H1 (cell line): ENCODE data around the gene GLYATL3. TPM values are rescaled to one million over a fixed set of nuclear protein-coding genes. Genes with fewer than 3 reads are reported as not detected.

ENCODE experiments used
- CTCF ChIA-PET: fragments of 300-600 bp; sonication (Branson Sonifier 250); formaldehyde crosslinking; loops from one replicate; lab custom pipeline; 2021; ENCODE audit not compliant: partially characterized antibody; lab: Charles Lee
- POLR2A ChIA-PET: fragments of 300-600 bp; sonication (Branson Sonifier 250); formaldehyde crosslinking; loops from one replicate; lab custom pipeline; 2021; ENCODE audit warnings: inconsistent platforms; ENCODE audit not compliant: partially characterized antibody; lab: Charles Lee
- DNase-seq, 2 experiments: peaks; one replicate each; pipeline versions ENCODE4 v3.0.0 to v3.0.0-alpha.2; 2010 to 2022; ENCODE audit warnings: low spot score in 2 of 2, low read depth in 1 of 2, mixed read lengths in 1 of 2
- FAIRE-seq: peaks from 2 replicates; lab custom pipeline; 2011; peaks lifted over from hg19 to GRCh38; lab: Jason Lieb, UNC
- H2AFZ ChIP-seq: 2 replicates; pipeline ENCODE4 v1.8.1; 2012; ENCODE audit warnings: low read length, inconsistent platforms
- H2AK5ac ChIP-seq: 2 replicates; pipeline ENCODE4 v1.6.1; 2013; ENCODE audit warnings: low read depth, low read length
- H2BK120ac ChIP-seq: replicated peaks from 2 replicates; pipeline ENCODE3; 2013; ENCODE audit warnings: low read depth, low read length, inconsistent platforms
- H2BK12ac ChIP-seq: 2 replicates; pipeline ENCODE4 v1.6.1; 2013; ENCODE audit warnings: low read depth, low read length
- H2BK15ac ChIP-seq: 2 replicates; pipeline ENCODE4 v1.6.1; 2013; ENCODE audit warnings: low read length
- H2BK20ac ChIP-seq: 2 replicates; pipeline ENCODE4 v1.6.1; 2013; ENCODE audit warnings: low read length
- H2BK5ac ChIP-seq: 2 replicates; pipeline ENCODE4 v1.6.1; 2013; ENCODE audit warnings: low read depth, low read length
- H3K14ac ChIP-seq: 2 replicates; pipeline ENCODE4 v1.6.1; 2013; ENCODE audit warnings: inconsistent platforms; ENCODE audit not compliant: insufficient read length
- H3K18ac ChIP-seq: 2 replicates; pipeline ENCODE4 v1.6.1; 2013; ENCODE audit warnings: low read length; ENCODE audit errors: extremely low read depth
- H3K23ac ChIP-seq: 2 replicates; pipeline ENCODE4 v1.6.1; 2013; ENCODE audit warnings: inconsistent platforms; ENCODE audit not compliant: insufficient read length
- H3K23me2 ChIP-seq: 2 replicates; pipeline ENCODE4 v1.6.1; 2013; ENCODE audit warnings: low read depth, low read length
- H3K27ac ChIP-seq: 2 replicates; pipeline ENCODE4 v1.6.1; 2011; ENCODE audit warnings: low read depth, low read length, inconsistent platforms
- H3K27me3 ChIP-seq, 4 experiments: replicated peaks in 1 of 4; 1 replicate in 1 of 4; 2 replicates in 3 of 4; pipeline versions ENCODE4 v1.6.1 to v1.8.1; 2011 to 2013; ENCODE audit warnings: low read length in 3 of 4, mild to moderate bottlenecking in 3 of 4, inconsistent platforms in 2 of 4, mixed read lengths in 2 of 4, moderate library complexity in 1 of 4; ENCODE audit not compliant: control insufficient read depth in 3 of 4, insufficient read depth in 3 of 4; ENCODE audit errors: extremely low read depth in 1 of 4
- H3K36me3 ChIP-seq, 4 experiments: 2 replicates each; pipeline versions ENCODE4 v1.6.1 to v1.8.1; 2011 to 2013; ENCODE audit warnings: mild to moderate bottlenecking in 4 of 4, low read length in 3 of 4, moderate library complexity in 2 of 4, control low read depth in 1 of 4, inconsistent platforms in 1 of 4; ENCODE audit not compliant: insufficient read depth in 4 of 4, control insufficient read depth in 2 of 4
- H3K4ac ChIP-seq: replicated peaks from 2 replicates; pipeline ENCODE3; 2013; ENCODE audit warnings: low read length, low read depth, mixed read lengths, inconsistent platforms; ENCODE audit not compliant: insufficient read length
- H3K4me1 ChIP-seq, 4 experiments: replicated peaks in 1 of 4; 1 replicate in 1 of 4; 2 replicates in 3 of 4; pipeline versions ENCODE4 v1.6.1 to v1.8.1; 2011 to 2013; ENCODE audit warnings: low read length in 3 of 4, inconsistent platforms in 2 of 4, mixed read lengths in 1 of 4; ENCODE audit not compliant: insufficient read depth in 4 of 4, control insufficient read depth in 3 of 4
- H3K4me2 ChIP-seq, 2 experiments: 2 replicates each; pipeline versions ENCODE4 v1.6.1 to v1.8.1; 2011 to 2013; ENCODE audit warnings: low read depth in 2 of 2, low read length in 2 of 2, control low read depth in 1 of 2, inconsistent platforms in 1 of 2, mild to moderate bottlenecking in 1 of 2; ENCODE audit not compliant: insufficient read depth in 1 of 2
- H3K4me3 ChIP-seq, 4 experiments: fragments of 200-600, 300-600 bp in 1 of 4; sonication (generic), shearing (Covaris generic), sonication (Bioruptor Twin) in 1 of 4; 2 replicates each; pipeline versions ENCODE4 v1.5.1 to v1.8.1; 2011 to 2016; ENCODE audit warnings: low read length in 4 of 4, low read depth in 3 of 4, control low read depth in 2 of 4, inconsistent platforms in 2 of 4, mild to moderate bottlenecking in 2 of 4, mixed read lengths in 1 of 4, moderate library complexity in 1 of 4; ENCODE audit not compliant: insufficient read depth in 2 of 4; ENCODE audit errors: extremely low read depth in 1 of 4
- H3K56ac ChIP-seq: replicated peaks from 2 replicates; pipeline ENCODE3; 2013; ENCODE audit warnings: low read depth, mild to moderate bottlenecking, mixed read lengths, low read length, inconsistent platforms; ENCODE audit not compliant: insufficient read length
- H3K79me1 ChIP-seq: 2 replicates; pipeline ENCODE4 v1.6.1; 2013; ENCODE audit warnings: low read depth, low read length, control low read depth
- H3K79me2 ChIP-seq, 2 experiments: 2 replicates each; pipeline versions ENCODE4 v1.6.1 to v1.8.1; 2012 to 2013; ENCODE audit warnings: low read length in 2 of 2, mild to moderate bottlenecking in 2 of 2, inconsistent platforms in 1 of 2; ENCODE audit not compliant: insufficient read depth in 2 of 2, control insufficient read depth in 1 of 2
- H3K9ac ChIP-seq, 4 experiments: replicated peaks in 1 of 4; 1 replicate in 1 of 4; 2 replicates in 3 of 4; pipeline versions ENCODE4 v1.6.1 to v1.8.1; 2011 to 2013; ENCODE audit warnings: low read depth in 3 of 4, low read length in 3 of 4, control low read depth in 2 of 4, mild to moderate bottlenecking in 2 of 4, moderate library complexity in 2 of 4, inconsistent platforms in 1 of 4; ENCODE audit errors: extremely low read depth in 1 of 4
- H3K9me3 ChIP-seq, 2 experiments: 2 replicates each; pipeline versions ENCODE4 v1.6.1 to v1.8.1; 2012 to 2013; ENCODE audit warnings: mild to moderate bottlenecking in 2 of 2, moderate library complexity in 2 of 2, control low read depth in 1 of 2, inconsistent platforms in 1 of 2, low read depth in 1 of 2, low read length in 1 of 2, mixed read lengths in 1 of 2; ENCODE audit not compliant: insufficient read depth in 2 of 2
- H4K20me1 ChIP-seq, 2 experiments: replicated peaks in 1 of 2; 2 replicates each; pipeline versions ENCODE3 to v1.8.1; 2011 to 2013; ENCODE audit warnings: inconsistent platforms in 2 of 2, low read length in 2 of 2, mild to moderate bottlenecking in 1 of 2; ENCODE audit not compliant: insufficient read depth in 2 of 2, control insufficient read depth in 1 of 2
- H4K5ac ChIP-seq: 2 replicates; pipeline ENCODE4 v1.6.1; 2013; ENCODE audit warnings: low read length, low read depth, mixed read lengths, inconsistent platforms; ENCODE audit not compliant: insufficient read length
- H4K8ac ChIP-seq: 2 replicates; pipeline ENCODE4 v1.8.0; 2013; ENCODE audit warnings: mild to moderate bottlenecking, moderate library complexity, low read length, inconsistent platforms; ENCODE audit not compliant: insufficient read depth; ENCODE audit errors: extremely low read depth
- H4K91ac ChIP-seq: replicated peaks from 2 replicates; pipeline ENCODE3; 2013; ENCODE audit warnings: low read length, mixed read lengths, inconsistent platforms; ENCODE audit not compliant: insufficient read length
- CTBP2 ChIP-seq: IDR thresholded peaks from 2 replicates; pipeline ENCODE4 v1.7.0; 2011; ENCODE audit warnings: borderline replicate concordance, mild to moderate bottlenecking, moderate library complexity, mixed read lengths, low read length; ENCODE audit not compliant: insufficient read depth, insufficient read length
- EP300 ChIP-seq, 2 experiments: IDR thresholded peaks; 1 replicate in 1 of 2; 2 replicates in 1 of 2; pipeline ENCODE4 v1.6.1; 2011 to 2012; ENCODE audit warnings: low read depth in 2 of 2, low read length in 2 of 2, mild to moderate bottlenecking in 2 of 2, borderline replicate concordance in 1 of 2, inconsistent platforms in 1 of 2, moderate library complexity in 1 of 2
- FOSL1 ChIP-seq: IDR thresholded peaks from 2 replicates; pipeline ENCODE4 v1.6.1; 2011; ENCODE audit warnings: mild to moderate bottlenecking, low read depth, low read length, moderate library complexity; ENCODE audit not compliant: insufficient read depth
- HDAC2 ChIP-seq, 2 experiments: fragments of 300-600 bp in 1 of 2; sonication (generic) in 1 of 2; IDR thresholded peaks; 2 replicates each; pipeline ENCODE4 v1.6.1; 2011 to 2012; ENCODE audit warnings: low read depth in 2 of 2, low read length in 2 of 2, mild to moderate bottlenecking in 2 of 2, moderate library complexity in 2 of 2, borderline replicate concordance in 1 of 2, inconsistent platforms in 1 of 2
- HDAC6 ChIP-seq: IDR thresholded peaks from one replicate; pipeline ENCODE4 v1.7.1; 2012; ENCODE audit warnings: low read depth, mild to moderate bottlenecking, inconsistent platforms, low read length, moderate library complexity
- KDM5A ChIP-seq: fragments of 200-600 bp; IDR thresholded peaks from 2 replicates; pipeline ENCODE4 v1.7.1; 2012; ENCODE audit warnings: mild to moderate bottlenecking, low read length, inconsistent platforms, mixed read lengths
- MAFK ChIP-seq: IDR thresholded peaks from 2 replicates; pipeline ENCODE4 v1.6.1; 2012; ENCODE audit warnings: low read depth, mild to moderate bottlenecking, improper control_type of control experiment, low read length
- RBBP5 ChIP-seq: IDR thresholded peaks from 2 replicates; pipeline ENCODE4 v1.7.1; 2012; ENCODE audit warnings: low read depth, mild to moderate bottlenecking, inconsistent platforms, low read length, moderate library complexity, borderline replicate concordance
- RFX5 ChIP-seq: IDR thresholded peaks from 2 replicates; pipeline ENCODE4 v1.6.1; 2011; ENCODE audit warnings: low read depth, low read length, improper control_type of control experiment, borderline replicate concordance
- SIN3A ChIP-seq, 2 experiments: IDR thresholded peaks in 1 of 2; conservative IDR thresholded peaks in 1 of 2; 2 replicates each; pipeline ENCODE4 v1.6.1; 2011 to 2012; ENCODE audit warnings: low read length in 2 of 2, improper control_type of control experiment in 1 of 2, low read depth in 1 of 2, mild to moderate bottlenecking in 1 of 2
- SIX5 ChIP-seq: IDR thresholded peaks from 2 replicates; pipeline ENCODE4 v1.6.1; 2011; ENCODE audit warnings: mild to moderate bottlenecking, low read depth, low read length
- SP2 ChIP-seq: IDR thresholded peaks from 2 replicates; pipeline ENCODE4 v1.6.1; 2012; ENCODE audit warnings: mild to moderate bottlenecking, low read length, inconsistent platforms
- TAF7 ChIP-seq: optimal IDR thresholded peaks from 2 replicates; pipeline ENCODE3; 2011; ENCODE audit warnings: low read depth, mild to moderate bottlenecking, inconsistent platforms, low read length, moderate library complexity, borderline replicate concordance
- ZNF274 ChIP-seq: IDR thresholded peaks from 2 replicates; pipeline ENCODE4 v1.7.0; 2012; ENCODE audit warnings: low read length, borderline replicate concordance; ENCODE audit errors: extremely low read depth
- polyA plus RNA-seq, 7 experiments: library from polyadenylated mRNA; depleted of rRNA in 3 of 7; stranded (reverse) in 5 of 7; unstranded in 2 of 7; fragments of >200 nt in 5 of 7; fragments of 200-250 nt in 2 of 7; gene quantifications; 1 replicate in 5 of 7; 2 replicates in 1 of 7; 4 replicates in 1 of 7; pipeline versions ENCODE4 v1.2.1 to v1.2.3, GENCODE V29; 2011 to 2013; ENCODE audit warnings: missing spikeins in 2 of 7, mixed read lengths in 2 of 7
- total RNA-seq: library from RNA; stranded (reverse); fragmentation: NEBNext Ultra II Directional; extraction: Animal tissue kit (Norgen Biotek cat#: 25700); gene quantifications from 2 replicates; pipeline ENCODE4 v1.2.1, GENCODE V29; 2021

Gene GLYATL3
- total and polyA plus RNA-seq, 2 of the 8 experiments (the other 6 are each of a cell fraction or from before 2014, with no cell fraction given): not detected

- no peak for FAIRE-seq
- Histone ChIP-seq H3K79me2 (peaks cover 0 to 9% of the 10 kb centered on the region in 2 experiments; a peak in 1 of 4 replicates), H3K27ac (no peak overlapping the region), H3K27me3 (peaks cover 0 to 7% (median 1%) of the 10 kb centered on the region in 4 experiments; a peak in 3 of 7 replicates), H3K14ac (no peak overlapping the region), H3K18ac (no peak overlapping the region), H2BK15ac (no peak overlapping the region), H2BK20ac (no peak overlapping the region), H3K23me2 (no peaks in the 10 kb centered on the region), H2AFZ (no peak overlapping the region), H2BK12ac (no peak overlapping the region), H4K91ac (no peak overlapping the region), H2BK120ac (no peak overlapping the region), H3K4ac (no peak overlapping the region), H2BK5ac (no peak overlapping the region), H3K4me2 (no peak overlapping the region)
- POLR2A ChIA-PET: interaction anchor here (1.7 kb wide), 1 partner anchor 9 kb away, joined by 11 read pairs; no protein-coding TSS in a partner anchor
- TF ChIP-seq RBBP5 (no peak), HDAC2 (IDR thresholded peaks at IDR 0.05; ENCODE audit: borderline replicate concordance in 1 of 2, low read depth in 2 of 2, low read length in 2 of 2) (no peak), SP2 (no peak), FOSL1 (no peak), RFX5 (no peak), ZNF274 (no peak), SIX5 (no peak), EP300 (IDR thresholded peaks at IDR 0.05; ENCODE audit: borderline replicate concordance in 1 of 2, low read depth in 2 of 2, low read length in 2 of 2) (no peak), SIN3A (conservative IDR thresholded peaks at IDR 0.05 in 1 of 2, IDR thresholded peaks at IDR 0.05 in 1 of 2; ENCODE audit: low read depth in 1 of 2, low read length in 2 of 2) (no peak), MAFK (no peak), HDAC6 (no peak), CTBP2 (no peak), TAF7 (no peak), KDM5A (no peak)
- TF ChIP-seq, all 59 proteins: peak for 0
- no peak for DNase-seq
- Histone ChIP-seq H3K4me1 (peaks cover 0 to under 1% (median 0%) of the 10 kb centered on the region in 4 experiments; a peak in 1 of 7 replicates), H3K9me3 (no peaks in the 10 kb centered on the region), H3K56ac (no peak overlapping the region), H4K20me1 (peaks cover 2 to 7% of the 10 kb centered on the region in 2 experiments), H3K79me1 (no peaks in the 10 kb centered on the region), H4K8ac (no peak overlapping the region), H3K23ac (no peak overlapping the region), H3K36me3 (peaks cover 2 to 50% (median 8%) of the 10 kb centered on the region in 4 experiments; a peak in 6 of 8 replicates), H4K5ac (no peak overlapping the region), H2AK5ac (no peak overlapping the region), H3K9ac (no peak overlapping the region), H3K4me3 (no peak overlapping the region)
- CTCF ChIA-PET: interaction anchor here (0.6 to 1.1 kb wide), 2 partner anchors 473 to 1912 kb away, joined by 3 read pairs; no protein-coding TSS in a partner anchor
Measured at GRCh38 chr6:49558238-49558637, 58.5 kb downstream of the GLYATL3 start.
